Heart right ventricle (tissue), 16 donors: ENCODE results near the gene CCDC86. TPM values are rescaled to one million over a fixed set of nuclear protein-coding genes. Genes with fewer than 3 reads are reported as not detected.

Experiments
- ATAC-seq, 8 donors: fragments of 200-7000 bp; cut with Tn5 transposase; one replicate each; pipeline ENCODE4 v1.9.1; 2020; ENCODE audit warnings: mild to moderate bottlenecking in 8 of 8, moderate library complexity in 8 of 8, moderate number of reproducible peaks in 1 of 8
- DNase-seq, 2 donors: peaks; one replicate each; pipeline ENCODE4 v3.0.0-alpha.2; 2020
- H3K27ac ChIP-seq, 10 donors: fragments of 200-600 bp; sonication (generic) in 2 of 10; one replicate each; pipeline versions ENCODE4 v1.5.0 to v1.8.0; 2020 to 2022; ENCODE audit warnings: mild to moderate bottlenecking in 3 of 10
- H3K27me3 ChIP-seq, 7 donors: fragments of 200-600 bp; one replicate each; pipeline ENCODE4 v1.8.0; 2021 to 2022; ENCODE audit warnings: mild to moderate bottlenecking in 2 of 7
- H3K36me3 ChIP-seq, 9 donors: fragments of 200-600 bp; sonication (generic) in 1 of 9; one replicate each; pipeline versions ENCODE4 v1.5.0 to v1.8.0; 2020 to 2022; ENCODE audit warnings: mild to moderate bottlenecking in 2 of 9
- H3K4me1 ChIP-seq, 9 donors: fragments of 200-600 bp; sonication (generic) in 1 of 9; one replicate each; pipeline versions ENCODE4 v1.5.0 to v1.8.0; 2020 to 2022; ENCODE audit warnings: mild to moderate bottlenecking in 4 of 9
- H3K4me3 ChIP-seq, 10 donors: fragments of 200-600 bp; sonication (generic) in 2 of 10; one replicate each; pipeline versions ENCODE4 v1.5.0 to v1.8.0; 2020 to 2022; ENCODE audit warnings: mild to moderate bottlenecking in 7 of 10, moderate library complexity in 2 of 10
- H3K9me3 ChIP-seq, 11 donors: fragments of 200-600 bp in 10 of 11; sonication (generic) in 2 of 11; one replicate each; pipeline versions ENCODE4 v1.5.0 to v1.8.0; 2013 to 2022; ENCODE audit warnings: mild to moderate bottlenecking in 2 of 11, control low read depth in 1 of 11, moderate library complexity in 1 of 11
- WGBS, 2 donors: extraction: QIAGEN DNeasy Blood & Tissue Kit; methylation state at CpG; one replicate each; pipeline ENCODE4 v1.1.7; 2013; ENCODE audit warnings: inconsistent platforms in 1 of 2; 5-methylcytosine and 5-hydroxymethylcytosine counted together
- intact Hi-C, 10 donors: fragments of 100-400 bp; cut with DNase I; formaldehyde crosslinking; loops; one replicate each; pipeline versions ENCODE4 v1.11.1 to v1.14.2; 2022
- polyA plus RNA-seq, 2 donors: library from polyadenylated mRNA; stranded (reverse); fragments of 200-250 nt; gene quantifications; one replicate each; pipeline ENCODE4 v1.2.3, GENCODE V29; 2013
- total RNA-seq, 10 donors: library from RNA; stranded (reverse); fragmentation: NEBNext Ultra II Directional in 3 of 10; extraction: Animal tissue kit (Norgen Biotek cat#: 25700) in 3 of 10; gene quantifications; one replicate each; pipeline versions ENCODE4 v1.2.1 to v1.2.4, GENCODE V29; 2021 to 2023
- TF ChIP-seq, protein P1 (sequence below), 9 donors: fragments of 200-600 bp; sonication (generic) in 2 of 9; IDR thresholded peaks; one replicate each; pipeline versions ENCODE4 v1.5.0 to v1.8.0; 2021 to 2022; ENCODE audit warnings: antibody characterized with exemption in 9 of 9, mild to moderate bottlenecking in 5 of 9, moderate library complexity in 1 of 9
- donor health status: Arrhythmogenic right ventricular cardiomyopathy.
- donor health status: ischemic (EF 13 %, LVEDD 7.1; RV severe dilation, severe dysfunction).
- donor health status: healthy with polysubstance abuse.
- donor health status: DM: no; HTN: yes; CAD: no.
- donor health status: DM: no; HTN: no; CAD: no.
- donor health status: ischemic (EF 25% LVEDD 6.9; RV normal size, moderate dysfunction).
- donor health status: ischemic (EF 25% LVEDD 5.7; RV mildly dilated, moderate dysfunction).
- donor health status: healthy.
- donor health status: DM: yes; HTN: yes; CAD: no.
- donor health status: Ischemic cardiomyopathy.
- donor health status: ischemic (EF 35%, LVEDD 5.7; RV mildly dilated, moderate dysfunction).
- donor health status: nonischemic (EF 11% LVEDD 7.7; RV severe dilation, severe dysfunction).
- donor health status: DM: yes; HTN: yes; CAD: no.
- donor health status: PGD.
- donor health status: ischemic (EF 29% LVEDD 5.4; RV normal size, mild dysfunction).
- donor health status: nonischemic (EF 23%, LVEDD 6.1; RV moderate dilation, normal function).

The CCDC86 gene
- total and polyA plus RNA-seq, 12 donors = 6.6 to 26.5 (median 9.2) TPM

GRCh38 chr11:60870276-60870675 lies 28.4 kb downstream of the CCDC86 start:
- no peaks in the 10 kb centered on the region for H3K36me3 ChIP-seq
- 75 to 78% methylated on average over 3 of the region's 3 CpGs for WGBS, 2 donors
- no peak overlapping the region for H3K4me3 ChIP-seq
- no peak overlapping the region for H3K27ac ChIP-seq
- H3K27me3 ChIP-seq = no peaks in the 10 kb centered on the region
- H3K4me1 ChIP-seq = peaks cover 3 to 61% (median 38%) of the 10 kb centered on the region in 9 donors
- DNase-seq = no peak
- intact Hi-C loops = no loop called here
- no peaks in the 10 kb centered on the region for H3K9me3 ChIP-seq
- no peak for ATAC-seq
- TF ChIP-seq, protein P1, sequence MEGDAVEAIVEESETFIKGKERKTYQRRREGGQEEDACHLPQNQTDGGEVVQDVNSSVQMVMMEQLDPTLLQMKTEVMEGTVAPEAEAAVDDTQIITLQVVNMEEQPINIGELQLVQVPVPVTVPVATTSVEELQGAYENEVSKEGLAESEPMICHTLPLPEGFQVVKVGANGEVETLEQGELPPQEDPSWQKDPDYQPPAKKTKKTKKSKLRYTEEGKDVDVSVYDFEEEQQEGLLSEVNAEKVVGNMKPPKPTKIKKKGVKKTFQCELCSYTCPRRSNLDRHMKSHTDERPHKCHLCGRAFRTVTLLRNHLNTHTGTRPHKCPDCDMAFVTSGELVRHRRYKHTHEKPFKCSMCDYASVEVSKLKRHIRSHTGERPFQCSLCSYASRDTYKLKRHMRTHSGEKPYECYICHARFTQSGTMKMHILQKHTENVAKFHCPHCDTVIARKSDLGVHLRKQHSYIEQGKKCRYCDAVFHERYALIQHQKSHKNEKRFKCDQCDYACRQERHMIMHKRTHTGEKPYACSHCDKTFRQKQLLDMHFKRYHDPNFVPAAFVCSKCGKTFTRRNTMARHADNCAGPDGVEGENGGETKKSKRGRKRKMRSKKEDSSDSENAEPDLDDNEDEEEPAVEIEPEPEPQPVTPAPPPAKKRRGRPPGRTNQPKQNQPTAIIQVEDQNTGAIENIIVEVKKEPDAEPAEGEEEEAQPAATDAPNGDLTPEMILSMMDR (IDR thresholded peaks at IDR 0.05) = no peak

GRCh38 chr11:60870733-60871377 lies 28.9 kb downstream of the CCDC86 start:
- Histone ChIP-seq H3K36me3 (no peaks in the 10 kb centered on the region), H3K9me3 (no peaks in the 10 kb centered on the region), H3K4me3 (no peak overlapping the region), H3K4me1 (peaks cover 3 to 61% (median 38%) of the 10 kb centered on the region in 9 donors), H3K27ac (peak overlapping the region in 9 of 10 donors; percentile 7 to 69 (median 50)), H3K27me3 (no peaks in the 10 kb centered on the region)
- DNase-seq (no peak), ATAC-seq (no peak)
- TF ChIP-seq, protein P1 (IDR thresholded peaks at IDR 0.05) = no peak
- intact Hi-C loops = no loop called here
- WGBS, 2 donors = 80 to 83% methylated on average over 13 of the region's 13 CpGs

DNA sequence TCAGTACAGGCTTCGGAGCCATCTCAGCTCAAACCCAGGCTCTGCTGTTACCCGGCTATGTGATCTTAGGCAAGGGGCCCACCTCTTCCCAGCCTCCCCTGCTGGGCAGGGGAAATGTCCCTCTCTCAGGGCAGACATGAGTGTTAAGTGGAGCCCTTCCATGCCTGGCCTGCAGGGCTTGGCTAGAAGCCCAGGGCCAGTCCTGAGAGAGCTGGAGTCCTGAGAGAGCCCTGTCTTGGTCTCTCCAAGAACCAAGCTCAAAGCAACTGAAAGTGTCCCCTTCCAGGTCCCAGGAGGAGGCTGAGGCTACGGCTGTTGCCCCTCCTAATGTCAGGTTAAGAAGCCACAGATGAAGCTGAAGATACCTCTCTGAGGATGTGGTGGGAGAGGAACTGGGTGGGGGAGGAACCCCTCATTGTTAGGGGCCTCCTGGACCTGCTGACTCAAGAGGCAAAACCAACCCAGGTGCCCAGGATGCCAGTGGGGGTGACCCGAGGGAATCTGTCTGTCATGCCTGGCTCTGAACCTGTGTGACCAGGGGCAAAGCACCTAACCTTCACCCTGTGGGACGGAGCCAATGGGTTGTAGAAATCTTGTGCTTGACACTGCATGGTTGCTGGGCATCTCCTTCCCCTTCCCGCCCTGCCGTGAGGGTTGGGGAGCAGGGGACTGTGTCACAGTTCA lies 29.6 kb downstream of the CCDC86 start:
- DNase-seq = peak; percentile 43 to 67
- 69 to 70% methylated on average over 7 of the region's 7 CpGs for WGBS, 2 donors

More for the DNA sequence above, 29.6 kb downstream of the CCDC86 start:
- H3K27ac ChIP-seq = peak overlapping the region; percentile 45 to 75 (median 53)
- H3K36me3 ChIP-seq = no peaks in the 10 kb centered on the region
- peak; percentile 59 to 85 (median 73) for ATAC-seq
- H3K9me3 ChIP-seq = no peaks in the 10 kb centered on the region
- intact Hi-C loops = no loop called here
- no peaks in the 10 kb centered on the region for H3K27me3 ChIP-seq
- peaks cover 3 to 61% (median 38%) of the 10 kb centered on the region in 9 donors for H3K4me1 ChIP-seq
- TF ChIP-seq, protein P1 (IDR thresholded peaks at IDR 0.05) = peak in 6 of 9 donors; percentile 13 to 38 (median 24)
- no peak overlapping the region for H3K4me3 ChIP-seq
